Endothelial cell (in vitro differentiated cells): ENCODE results near the gene ATRAID. TPM values are rescaled to one million over a fixed set of nuclear protein-coding genes. Genes with fewer than 3 reads are reported as not detected.

Experiments used
- DNase-seq: peaks from one replicate; pipeline ENCODE4 v3.0.0; 2021; ENCODE audit warnings: low spot score
- H3K27ac Mint-ChIP-seq: one replicate; pipeline ENCODE4 v1.8.0; 2021; ENCODE audit warnings: mixed read lengths, inconsistent platforms; ENCODE audit not compliant: unreplicated experiment
- H3K27me3 Mint-ChIP-seq: one replicate; pipeline ENCODE4 v1.8.0; 2021; ENCODE audit warnings: mild to moderate bottlenecking, moderate library complexity, mixed read lengths, inconsistent platforms; ENCODE audit not compliant: unreplicated experiment
- H3K36me3 Mint-ChIP-seq: one replicate; pipeline ENCODE4 v1.8.0; 2021; ENCODE audit warnings: mild to moderate bottlenecking, low read depth, mixed read lengths, inconsistent platforms; ENCODE audit not compliant: unreplicated experiment
- H3K4me1 Mint-ChIP-seq: one replicate; pipeline ENCODE4 v1.8.0; 2021; ENCODE audit warnings: mild to moderate bottlenecking, mixed read lengths, inconsistent platforms; ENCODE audit not compliant: unreplicated experiment
- H3K4me3 Mint-ChIP-seq: one replicate; pipeline ENCODE4 v1.8.0; 2021; ENCODE audit warnings: mild to moderate bottlenecking, mixed read lengths, inconsistent platforms; ENCODE audit not compliant: unreplicated experiment
- H3K9me3 Mint-ChIP-seq: one replicate; pipeline ENCODE4 v1.8.0; 2021; ENCODE audit warnings: mixed read lengths, inconsistent platforms; ENCODE audit not compliant: unreplicated experiment
- CTCF ChIP-seq: fragments of 200-600 bp; sonication (generic); IDR thresholded peaks from one replicate; pipeline ENCODE4 v1.5.0; 2021; ENCODE audit warnings: antibody characterized with exemption; ENCODE audit not compliant: unreplicated experiment
- total RNA-seq: library from RNA; stranded (reverse); fragmentation: NEBNext Ultra II Directional; extraction: Animal tissue kit (Norgen Biotek cat#: 25700); gene quantifications from one replicate; pipeline ENCODE4 v1.2.1, GENCODE V29; 2021; ENCODE audit not compliant: unreplicated experiment

Gene ATRAID
- total RNA-seq, 1 donor from 2014 or later = 89.9 TPM

GRCh38 chr2:27263287-27264252 lies 51.7 kb downstream of the ATRAID start:
- TF ChIP-seq CTCF = no peak
- no peak for DNase-seq
- H3K4me3 Mint-ChIP-seq = peak overlapping the region; percentile 84

DNA sequence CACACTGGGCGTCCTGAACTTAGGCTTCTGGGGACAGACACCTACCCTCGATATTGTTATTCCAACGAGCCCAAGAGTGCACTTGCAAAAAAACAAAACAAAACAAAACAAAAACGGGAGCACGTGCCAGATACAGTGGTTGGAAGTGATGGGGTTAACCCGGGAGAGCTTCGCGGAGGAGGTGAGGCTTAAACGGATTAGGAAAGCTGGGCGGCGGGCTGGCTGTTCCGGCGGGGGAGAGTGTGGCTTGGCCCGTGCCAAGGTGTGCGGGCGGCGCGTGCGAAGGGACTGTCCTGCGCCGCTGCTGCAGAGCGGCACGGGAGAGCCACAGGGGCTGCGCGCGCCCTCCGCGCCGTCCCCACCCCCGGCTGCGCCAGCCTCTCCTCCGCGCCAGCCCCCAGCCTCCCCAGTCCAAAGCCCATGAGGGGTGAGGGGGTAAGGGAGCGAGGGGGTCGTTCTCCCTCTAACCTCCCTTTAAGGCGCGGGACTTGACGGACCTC lies 52.5 kb downstream of the ATRAID start:
- peaks cover 8% of the 10 kb centered on the region for H3K36me3 Mint-ChIP-seq
- H3K27ac Mint-ChIP-seq = no peak overlapping the region
- H3K4me1 Mint-ChIP-seq = peaks cover 26% of the 10 kb centered on the region
- peak overlapping the region; percentile 82 for H3K4me3 Mint-ChIP-seq
- H3K9me3 Mint-ChIP-seq = no peaks in the 10 kb centered on the region
- no peak for DNase-seq
- no peak for TF ChIP-seq CTCF
- H3K27me3 Mint-ChIP-seq = peaks cover 22% of the 10 kb centered on the region

More at GRCh38 chr2:27263287-27264252, 51.7 kb downstream of the ATRAID start:
- H3K36me3 Mint-ChIP-seq = peaks cover 8% of the 10 kb centered on the region
- peaks cover 26% of the 10 kb centered on the region for H3K4me1 Mint-ChIP-seq
- no peaks in the 10 kb centered on the region for H3K9me3 Mint-ChIP-seq
- H3K27ac Mint-ChIP-seq = no peak overlapping the region
- peaks cover 22% of the 10 kb centered on the region for H3K27me3 Mint-ChIP-seq

- peak overlapping the region; percentile 72 for H3K4me3 Mint-ChIP-seq
- peaks cover 26% of the 10 kb centered on the region for H3K4me1 Mint-ChIP-seq
- no peaks in the 10 kb centered on the region for H3K9me3 Mint-ChIP-seq
- DNase-seq = peak; percentile 91
- TF ChIP-seq CTCF = peak; percentile 47
- peaks cover 8% of the 10 kb centered on the region for H3K36me3 Mint-ChIP-seq
- no peak overlapping the region for H3K27ac Mint-ChIP-seq
- peaks cover 19% of the 10 kb centered on the region for H3K27me3 Mint-ChIP-seq
Measured at GRCh38 chr2:27264753-27265535, 53.1 kb downstream of the ATRAID start.

GRCh38 chr2:27265536-27265870 lies 53.7 kb downstream of the ATRAID start:
- DNase-seq = no peak
- H3K9me3 Mint-ChIP-seq = no peaks in the 10 kb centered on the region
- H3K27ac Mint-ChIP-seq = peak overlapping the region; percentile 39
- H3K36me3 Mint-ChIP-seq = peaks cover 8% of the 10 kb centered on the region
- H3K4me3 Mint-ChIP-seq = peak overlapping the region; percentile 77
- no peak for TF ChIP-seq CTCF
- H3K27me3 Mint-ChIP-seq = peaks cover 17% of the 10 kb centered on the region
- peaks cover 26% of the 10 kb centered on the region for H3K4me1 Mint-ChIP-seq

Other genes starting within 250 kb of the ATRAID start
- 4.1 TPM for gene MAPRE3, start 241.4 kb upstream of the ATRAID start, total RNA-seq
- 55.3 TPM for gene TMEM214, start 179.1 kb upstream of the ATRAID start, total RNA-seq
- 32.5 TPM for gene AGBL5, start 160.4 kb upstream of the ATRAID start, total RNA-seq
- 379 TPM for gene OST4, start 140.4 kb upstream of the ATRAID start, total RNA-seq
- 2.1 TPM for gene EMILIN1, start 133.4 kb upstream of the ATRAID start, total RNA-seq
- 1.4 TPM for gene KHK, start 125.3 kb upstream of the ATRAID start, total RNA-seq
- not detected for gene CGREF1, start 92.9 kb upstream of the ATRAID start, total RNA-seq
- gene ABHD1, start 88.2 kb upstream of the ATRAID start, total RNA-seq = 0.31 TPM
- gene PREB, start 77.4 kb upstream of the ATRAID start, total RNA-seq = 42.9 TPM
- not detected for gene PRR30, start 72.6 kb upstream of the ATRAID start, total RNA-seq
- gene TCF23, start 63.0 kb upstream of the ATRAID start, total RNA-seq = not detected
- gene SLC5A6, start 227 bp downstream of the ATRAID start, total RNA-seq = 63.0 TPM
- gene CAD, start 5.3 kb downstream of the ATRAID start, total RNA-seq = 49.4 TPM
- gene SLC30A3, start 51.0 kb downstream of the ATRAID start, total RNA-seq = not detected
- gene DNAJC5G, start 63.4 kb downstream of the ATRAID start, total RNA-seq = not detected
- gene TRIM54, start 70.4 kb downstream of the ATRAID start, total RNA-seq = not detected
- gene UCN, start 96.4 kb downstream of the ATRAID start, total RNA-seq = 1.5 TPM
- 55.0 TPM for gene MPV17, start 111.1 kb downstream of the ATRAID start, total RNA-seq
- 61.4 TPM for gene GTF3C2, start 144.7 kb downstream of the ATRAID start, total RNA-seq
- gene EIF2B4, start 158.3 kb downstream of the ATRAID start, total RNA-seq = 48.6 TPM
- gene SNX17, start 158.6 kb downstream of the ATRAID start, total RNA-seq = 90.5 TPM
- 20.8 TPM for gene ZNF513, start 168.7 kb downstream of the ATRAID start, total RNA-seq
- gene PPM1G, start 197.6 kb downstream of the ATRAID start, total RNA-seq = 127 TPM
- gene NRBP1, start 216.6 kb downstream of the ATRAID start, total RNA-seq = 117 TPM
- gene KRTCAP3, start 230.3 kb downstream of the ATRAID start, total RNA-seq = 4.6 TPM